Activated CD4-positive, alpha-beta T cell treated with anti-CD3 and anti-CD28 coated beads, Interleukin-2, amount 50 U/mL, for 1 hour (primary cell): ENCODE data around the gene PRPS1.
"Not testable (repeated sequence)": the region's sequence is repeated elsewhere in the genome, so short reads cannot be mapped to it uniquely, and the experiment has no call there.

Source experiments
- DNase-seq: peaks from one replicate; pipeline ENCODE4 v3.0.0-alpha.2; 2020

PRPS1 gene

GRCh38 chrX:107632346-107632745 lies 4.0 kb downstream of the PRPS1 start:
- no peak for DNase-seq

GRCh38 chrX:107646735-107647134 lies 18.4 kb downstream of the PRPS1 start:
- DNase-seq = no peak

GRCh38 chrX:107648332-107648731 lies 20.0 kb downstream of the PRPS1 start:
- DNase-seq = no peak

GRCh38 chrX:107654566-107654871 lies 26.2 kb downstream of the PRPS1 start:
- DNase-seq = no peak

- peak; percentile 64 for DNase-seq
Observed at GRCh38 chrX:107654872-107655761, 26.8 kb downstream of the PRPS1 start.

- no peak for DNase-seq
Observed at GRCh38 chrX:107656978-107657377, 28.7 kb downstream of the PRPS1 start.

- DNase-seq = no peak
Observed at GRCh38 chrX:107658660-107659059, 30.4 kb downstream of the PRPS1 start.

- no peak for DNase-seq
Observed at GRCh38 chrX:107659286-107659685, 31.0 kb downstream of the PRPS1 start.

- no peak for DNase-seq
Observed at GRCh38 chrX:107659768-107660167, 31.5 kb downstream of the PRPS1 start.

- DNase-seq = no peak
Observed at GRCh38 chrX:107662145-107662544, 33.8 kb downstream of the PRPS1 start.

GRCh38 chrX:107662824-107663223 lies 34.5 kb downstream of the PRPS1 start:
- DNase-seq = no peak

- DNase-seq = no peak
Observed at GRCh38 chrX:107666931-107667330, 38.6 kb downstream of the PRPS1 start.

GRCh38 chrX:107667426-107667825 lies 39.1 kb downstream of the PRPS1 start:
- no peak for DNase-seq

GRCh38 chrX:107668710-107669109 lies 40.4 kb downstream of the PRPS1 start:
- not testable (repeated sequence) for DNase-seq

- no peak for DNase-seq
Observed at GRCh38 chrX:107669261-107669660, 41.0 kb downstream of the PRPS1 start.

- no peak for DNase-seq
Observed at GRCh38 chrX:107669885-107670628, 41.7 kb downstream of the PRPS1 start.

GRCh38 chrX:107671256-107671655 lies 42.9 kb downstream of the PRPS1 start:
- DNase-seq = not testable (repeated sequence)

GRCh38 chrX:107672955-107673378 lies 44.7 kb downstream of the PRPS1 start:
- DNase-seq = peak; percentile 73

- no peak for DNase-seq
Observed at GRCh38 chrX:107673431-107673830, 45.1 kb downstream of the PRPS1 start.

- DNase-seq = peak; percentile 85
Observed at GRCh38 chrX:107673933-107674479, 45.7 kb downstream of the PRPS1 start.

GRCh38 chrX:107674480-107675364 lies 46.4 kb downstream of the PRPS1 start:
- DNase-seq = peak; percentile 46

GRCh38 chrX:107675365-107675654 lies 47.0 kb downstream of the PRPS1 start:
- DNase-seq = no peak
